GM23338 (cell line): ENCODE results near the gene GLP1R. TPM values are rescaled to one million over a fixed set of nuclear protein-coding genes. Genes with fewer than 3 reads are reported as not detected.
A peak's percentile ranks its signal among the peaks of the same experiment; 100 is the strongest.

Experiments
- ATAC-seq: fragments of 200-7000 bp; cut with Tn5 transposase; 3 replicates; pipeline ENCODE4 v1.9.1; 2020
- DNase-seq: peaks from one replicate; pipeline ENCODE4 v3.0.0-alpha.2; 2015; ENCODE audit warnings: low spot score
- H2AFZ ChIP-seq: fragments of 200-600 bp; sonication (generic); 2 replicates; pipeline ENCODE4 v1.8.0; 2016; ENCODE audit warnings: antibody characterized with exemption, mild to moderate bottlenecking, moderate library complexity
- H3F3A ChIP-seq: fragments of 200-600 bp; sonication (generic); replicated peaks from 2 replicates; pipeline ENCODE4 v1.8.0; 2017; ENCODE audit warnings: antibody characterized with exemption, mixed run types, low read depth
- H3K27ac ChIP-seq: fragments of 200-600 bp; sonication (generic); 2 replicates; pipeline ENCODE4 v1.6.1; 2016; ENCODE audit warnings: low read depth
- H3K27me3 ChIP-seq: fragments of 200-600 bp; sonication (generic); 2 replicates; pipeline ENCODE4 v1.8.0; 2016; ENCODE audit warnings: mild to moderate bottlenecking, mixed run types, moderate library complexity; ENCODE audit not compliant: insufficient read depth
- H3K36me3 ChIP-seq: fragments of 200-600 bp; sonication (generic); 2 replicates; pipeline ENCODE4 v1.8.0; 2016; ENCODE audit warnings: mild to moderate bottlenecking; ENCODE audit not compliant: insufficient read depth
- H3K4me1 ChIP-seq: fragments of 200-600 bp; sonication (generic); 2 replicates; pipeline ENCODE4 v1.8.0; 2016; ENCODE audit warnings: mild to moderate bottlenecking, moderate library complexity; ENCODE audit not compliant: insufficient read depth
- H3K4me2 ChIP-seq: fragments of 200-600 bp; sonication (generic); 2 replicates; pipeline ENCODE4 v1.7.1; 2017; ENCODE audit warnings: mixed run types
- H3K4me3 ChIP-seq: fragments of 200-600 bp; sonication (generic); 2 replicates; pipeline ENCODE4 v1.6.1; 2016; ENCODE audit warnings: mixed run types
- H3K79me2 ChIP-seq: fragments of 200-600 bp; sonication (generic); replicated peaks from 2 replicates; pipeline ENCODE4 v1.8.0; 2017; ENCODE audit warnings: mild to moderate bottlenecking; ENCODE audit not compliant: insufficient read depth
- H3K9me2 ChIP-seq: fragments of 200-600 bp; sonication (generic); 2 replicates; pipeline ENCODE4 v1.8.0; 2017; ENCODE audit not compliant: insufficient read depth
- H4K20me1 ChIP-seq: fragments of 200-600 bp; sonication (generic); replicated peaks from 2 replicates; pipeline ENCODE4 v1.8.0; 2017; ENCODE audit warnings: mild to moderate bottlenecking; ENCODE audit not compliant: insufficient read depth
- H3K27ac Mint-ChIP-seq: 2 replicates; pipeline ENCODE4 v1.8.0; 2020; ENCODE audit warnings: inconsistent platforms, mild to moderate bottlenecking, moderate library complexity, mixed read lengths
- H3K27me3 Mint-ChIP-seq: 3 replicates; pipeline ENCODE4 v1.8.0; 2022; ENCODE audit warnings: low read depth, mild to moderate bottlenecking, moderate library complexity, mixed read lengths, inconsistent platforms; ENCODE audit not compliant: insufficient read depth, poor library complexity
- H3K36me3 Mint-ChIP-seq: 3 replicates; pipeline ENCODE4 v1.8.0; 2021; ENCODE audit warnings: low read depth, mild to moderate bottlenecking, inconsistent platforms, moderate library complexity, mixed read lengths
- H3K4me1 Mint-ChIP-seq: 3 replicates; pipeline ENCODE4 v1.8.0; 2020; ENCODE audit warnings: mild to moderate bottlenecking, inconsistent platforms, mixed read lengths
- H3K4me3 Mint-ChIP-seq: 3 replicates; pipeline ENCODE4 v1.8.0; 2021; ENCODE audit warnings: moderate library complexity, mild to moderate bottlenecking, inconsistent platforms, mixed read lengths
- H3K9me3 Mint-ChIP-seq: 3 replicates; pipeline ENCODE4 v1.8.0; 2020; ENCODE audit warnings: moderate library complexity, mild to moderate bottlenecking, inconsistent platforms, mixed read lengths
- CTCF ChIP-seq, 2 experiments: fragments of 200-600 bp in 1 of 2; sonication (generic) in 1 of 2; conservative IDR thresholded peaks; 2 replicates each; pipeline versions ENCODE4 v1.5.1 to v1.6.1; 2016 to 2017; ENCODE audit warnings: antibody characterized with exemption in 2 of 2, low read depth in 2 of 2, mild to moderate bottlenecking in 2 of 2, moderate library complexity in 1 of 2
- EZH2 ChIP-seq: fragments of 200-600 bp; sonication (generic); IDR thresholded peaks from one replicate; pipeline ENCODE4 v1.8.0; 2017; ENCODE audit warnings: antibody characterized with exemption, mild to moderate bottlenecking, low read depth; ENCODE audit not compliant: unreplicated experiment
- POLR2AphosphoS5 ChIP-seq: IDR thresholded peaks from 2 replicates; pipeline ENCODE4 v1.6.1; 2016; ENCODE audit warnings: antibody characterized with exemption, low read depth
- long read RNA-seq: library from polyadenylated mRNA; unstranded; transcript quantifications from one replicate; pipeline ENCODE4 v2.0.0, GENCODE V29; 2020; ENCODE audit not compliant: unreplicated experiment
- polyA plus RNA-seq: library from polyadenylated mRNA; unstranded; fragments of >200 nt; fragmentation: Nextera tagmentation; extraction: Ambion mirVana; gene quantifications from 2 replicates; pipeline ENCODE4 v1.2.1, GENCODE V29; 2016
- total RNA-seq: library from RNA; depleted of rRNA; stranded (reverse); fragments of >200 nt; shearing (Covaris generic); gene quantifications from 2 replicates; pipeline ENCODE4 v1.2.3, GENCODE V29; 2014; rRNA removed
- TF ChIP-seq, protein P1 (sequence below): fragments of 250-450 bp; sonication (Bioruptor Pico); IDR thresholded peaks from 2 replicates; pipeline ENCODE4 v1.5.0; 2020; ENCODE audit warnings: mild to moderate bottlenecking, moderate library complexity

GLP1R gene
- total RNA-seq: 3.6 and 3.7 TPM in 2 replicates
- polyA plus RNA-seq: 0.38 and 0.42 TPM in 2 replicates
- long read RNA-seq, partial matches to known transcripts: 1 of 1 reads
- long read RNA-seq, other reads (novel, unspliced or antisense): 0 of 1 reads

GRCh38 chr6:39048481-39049399 is at the start of gene GLP1R:
GLP1R (plus strand) TSS chr6:39048781; CDS start chr6:39048841, 60 bp downstream.
- no peaks in the 10 kb centered on the region for H3K36me3 ChIP-seq
- H3K27me3 Mint-ChIP-seq: peaks cover 39% of the 10 kb centered on the region
- H3K4me3 Mint-ChIP-seq: peak within 1 kb of the TSS; percentile 81
- TF ChIP-seq POLR2AphosphoS5: peak; percentile 70
- peak; percentile 11 for TF ChIP-seq EZH2
- TF ChIP-seq, protein P1, sequence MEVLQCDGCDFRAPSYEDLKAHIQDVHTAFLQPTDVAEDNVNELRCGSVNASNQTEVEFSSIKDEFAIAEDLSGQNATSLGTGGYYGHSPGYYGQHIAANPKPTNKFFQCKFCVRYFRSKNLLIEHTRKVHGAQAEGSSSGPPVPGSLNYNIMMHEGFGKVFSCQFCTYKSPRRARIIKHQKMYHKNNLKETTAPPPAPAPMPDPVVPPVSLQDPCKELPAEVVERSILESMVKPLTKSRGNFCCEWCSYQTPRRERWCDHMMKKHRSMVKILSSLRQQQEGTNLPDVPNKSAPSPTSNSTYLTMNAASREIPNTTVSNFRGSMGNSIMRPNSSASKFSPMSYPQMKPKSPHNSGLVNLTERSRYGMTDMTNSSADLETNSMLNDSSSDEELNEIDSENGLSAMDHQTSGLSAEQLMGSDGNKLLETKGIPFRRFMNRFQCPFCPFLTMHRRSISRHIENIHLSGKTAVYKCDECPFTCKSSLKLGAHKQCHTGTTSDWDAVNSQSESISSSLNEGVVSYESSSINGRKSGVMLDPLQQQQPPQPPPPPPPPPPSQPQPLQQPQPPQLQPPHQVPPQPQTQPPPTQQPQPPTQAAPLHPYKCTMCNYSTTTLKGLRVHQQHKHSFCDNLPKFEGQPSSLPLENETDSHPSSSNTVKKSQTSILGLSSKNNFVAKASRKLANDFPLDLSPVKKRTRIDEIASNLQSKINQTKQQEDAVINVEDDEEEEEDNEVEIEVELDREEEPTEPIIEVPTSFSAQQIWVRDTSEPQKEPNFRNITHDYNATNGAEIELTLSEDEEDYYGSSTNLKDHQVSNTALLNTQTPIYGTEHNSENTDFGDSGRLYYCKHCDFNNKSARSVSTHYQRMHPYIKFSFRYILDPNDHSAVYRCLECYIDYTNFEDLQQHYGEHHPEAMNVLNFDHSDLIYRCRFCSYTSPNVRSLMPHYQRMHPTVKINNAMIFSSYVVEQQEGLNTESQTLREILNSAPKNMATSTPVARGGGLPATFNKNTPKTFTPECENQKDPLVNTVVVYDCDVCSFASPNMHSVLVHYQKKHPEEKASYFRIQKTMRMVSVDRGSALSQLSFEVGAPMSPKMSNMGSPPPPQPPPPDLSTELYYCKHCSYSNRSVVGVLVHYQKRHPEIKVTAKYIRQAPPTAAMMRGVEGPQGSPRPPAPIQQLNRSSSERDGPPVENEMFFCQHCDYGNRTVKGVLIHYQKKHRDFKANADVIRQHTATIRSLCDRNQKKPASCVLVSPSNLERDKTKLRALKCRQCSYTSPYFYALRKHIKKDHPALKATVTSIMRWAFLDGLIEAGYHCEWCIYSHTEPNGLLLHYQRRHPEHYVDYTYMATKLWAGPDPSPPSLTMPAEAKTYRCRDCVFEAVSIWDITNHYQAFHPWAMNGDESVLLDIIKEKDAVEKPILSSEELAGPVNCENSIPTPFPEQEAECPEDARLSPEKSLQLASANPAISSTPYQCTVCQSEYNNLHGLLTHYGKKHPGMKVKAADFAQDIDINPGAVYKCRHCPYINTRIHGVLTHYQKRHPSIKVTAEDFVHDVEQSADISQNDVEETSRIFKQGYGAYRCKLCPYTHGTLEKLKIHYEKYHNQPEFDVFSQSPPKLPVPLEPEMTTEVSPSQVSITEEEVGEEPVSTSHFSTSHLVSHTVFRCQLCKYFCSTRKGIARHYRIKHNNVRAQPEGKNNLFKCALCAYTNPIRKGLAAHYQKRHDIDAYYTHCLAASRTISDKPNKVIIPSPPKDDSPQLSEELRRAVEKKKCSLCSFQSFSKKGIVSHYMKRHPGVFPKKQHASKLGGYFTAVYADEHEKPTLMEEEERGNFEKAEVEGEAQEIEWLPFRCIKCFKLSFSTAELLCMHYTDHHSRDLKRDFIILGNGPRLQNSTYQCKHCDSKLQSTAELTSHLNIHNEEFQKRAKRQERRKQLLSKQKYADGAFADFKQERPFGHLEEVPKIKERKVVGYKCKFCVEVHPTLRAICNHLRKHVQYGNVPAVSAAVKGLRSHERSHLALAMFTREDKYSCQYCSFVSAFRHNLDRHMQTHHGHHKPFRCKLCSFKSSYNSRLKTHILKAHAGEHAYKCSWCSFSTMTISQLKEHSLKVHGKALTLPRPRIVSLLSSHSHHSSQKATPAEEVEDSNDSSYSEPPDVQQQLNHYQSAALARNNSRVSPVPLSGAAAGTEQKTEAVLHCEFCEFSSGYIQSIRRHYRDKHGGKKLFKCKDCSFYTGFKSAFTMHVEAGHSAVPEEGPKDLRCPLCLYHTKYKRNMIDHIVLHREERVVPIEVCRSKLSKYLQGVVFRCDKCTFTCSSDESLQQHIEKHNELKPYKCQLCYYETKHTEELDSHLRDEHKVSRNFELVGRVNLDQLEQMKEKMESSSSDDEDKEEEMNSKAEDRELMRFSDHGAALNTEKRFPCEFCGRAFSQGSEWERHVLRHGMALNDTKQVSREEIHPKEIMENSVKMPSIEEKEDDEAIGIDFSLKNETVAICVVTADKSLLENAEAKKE (CRISPR knock-in tag): no peak
- no peak within 1 kb of the TSS for H3K27ac ChIP-seq
- no peaks in the 10 kb centered on the region for H3K36me3 Mint-ChIP-seq
- peak within 1 kb of the TSS; percentile 92 for H3K4me2 ChIP-seq
- peak within 1 kb of the TSS; percentile 94 for H2AFZ ChIP-seq
- H4K20me1 ChIP-seq: peaks cover 7% of the 10 kb centered on the region; the same call in 1 of the 2 replicates
- no peaks in the 10 kb centered on the region for H3K9me2 ChIP-seq
- H3K27ac Mint-ChIP-seq: no peak within 1 kb of the TSS
- DNase-seq (peak; percentile 64), ATAC-seq (peak; percentile 81)
- peak within 1 kb of the TSS; percentile 75 for H3K4me3 ChIP-seq
- H3K79me2 ChIP-seq: no peaks in the 10 kb centered on the region
- H3K4me1 Mint-ChIP-seq: peaks cover 8% of the 10 kb centered on the region
- no peaks in the 10 kb centered on the region for H3F3A ChIP-seq
- H3K4me1 ChIP-seq: peaks cover 16% of the 10 kb centered on the region; the same call in 1 of the 2 replicates
- no peaks in the 10 kb centered on the region for H3K9me3 Mint-ChIP-seq
- H3K27me3 ChIP-seq: peaks cover 40% of the 10 kb centered on the region

- H3K9me3 Mint-ChIP-seq: no peaks in the 10 kb centered on the region
- Histone ChIP-seq H3K27me3 (no peaks in the 10 kb centered on the region), H3K4me1 (no peaks in the 10 kb centered on the region), H4K20me1 (no peaks in the 10 kb centered on the region), H3K9me2 (no peaks in the 10 kb centered on the region), H3F3A (no peaks in the 10 kb centered on the region), H2AFZ (no peak overlapping the region), H3K27ac (no peak overlapping the region), H3K79me2 (no peaks in the 10 kb centered on the region), H3K36me3 (no peaks in the 10 kb centered on the region), H3K4me3 (no peak overlapping the region), H3K4me2 (no peak overlapping the region)
- H3K4me3 Mint-ChIP-seq: no peak overlapping the region
- no peaks in the 10 kb centered on the region for H3K27me3 Mint-ChIP-seq
- TF ChIP-seq POLR2AphosphoS5 (no peak), CTCF (conservative IDR thresholded peaks at IDR 0.05; ENCODE audit: low read depth in 2 of 2) (peak; percentile 73 to 84)
- no peaks in the 10 kb centered on the region for H3K36me3 Mint-ChIP-seq
- ATAC-seq (peak; percentile 80), DNase-seq (peak; percentile 70)
- H3K27ac Mint-ChIP-seq: no peak overlapping the region
- H3K4me1 Mint-ChIP-seq: no peaks in the 10 kb centered on the region
Observed at GRCh38 chr6:39003072-39003471, 45.5 kb upstream of the GLP1R start.
